DOHH2 (cell line): Measurements from ENCODE around the gene IWS1.

Experiments
- CTCF ChIP-seq: fragments of 200-600 bp; sonication (generic); IDR thresholded peaks from one replicate; pipeline ENCODE4 v1.5.1; 2014; ENCODE audit warnings: antibody characterized with exemption, mild to moderate bottlenecking, low read depth, low read length; ENCODE audit not compliant: poor library complexity, severe bottlenecking
- EZH2phosphoT487 ChIP-seq: fragments of 200-600 bp; sonication (generic); IDR thresholded peaks from 2 replicates; pipeline ENCODE4 v1.6.1; 2017; ENCODE audit warnings: borderline replicate concordance, mild to moderate bottlenecking, antibody characterized with exemption, low read length, moderate library complexity, mixed read lengths

- TF ChIP-seq EZH2phosphoT487, result no peak
- TF ChIP-seq CTCF, result no peak
Observed at GRCh38 chr2:127515383-127515915, 10.8 kb downstream of the IWS1 start.
